HS-27A (cell line): ENCODE results near the gene JARID2.
A peak's percentile ranks its signal among the peaks of the same experiment; 100 is the strongest.

Experiments used
- DNase-seq: peaks from one replicate; pipeline ENCODE4 v3.0.0-alpha.2; 2012; ENCODE audit warnings: low read depth, missing footprints

The JARID2 gene

GRCh38 chr6:15245361-15246216 is at the start of gene JARID2:
TSS of gene JARID2 (plus strand) at chr6:15246069. CDS start at chr6:15246540, 471 bp downstream.
- DNase-seq = peak; percentile 96

GRCh38 chr6:15200087-15200486 is 45.8 kb upstream of the JARID2 start:
- no peak for DNase-seq

GRCh38 chr6:15205321-15205720 is 40.5 kb upstream of the JARID2 start:
- no peak for DNase-seq

DNA sequence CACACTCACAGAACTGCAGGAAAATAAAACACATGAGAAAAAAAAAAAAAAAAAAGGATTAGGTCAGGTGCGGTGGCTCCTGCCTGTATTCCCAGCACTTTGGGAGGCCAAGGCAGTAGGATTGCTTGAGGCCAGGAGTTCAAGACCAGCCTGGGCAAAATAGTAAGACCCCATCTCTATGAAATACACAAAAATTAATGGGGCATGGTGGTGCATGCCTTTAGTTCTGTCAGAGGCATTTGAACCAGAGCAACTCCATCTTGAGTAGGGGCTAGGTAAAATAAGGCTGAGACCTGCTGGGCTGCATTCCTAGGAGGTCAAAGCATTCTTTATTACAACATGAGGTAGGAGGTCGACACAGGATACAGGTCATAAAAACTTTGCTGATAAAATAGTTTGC is 39.0 kb upstream of the JARID2 start:
- DNase-seq = no peak

- DNase-seq = no peak
These were observed 37.9 kb upstream of the JARID2 start for GRCh38 chr6:15207923-15208322.

DNA sequence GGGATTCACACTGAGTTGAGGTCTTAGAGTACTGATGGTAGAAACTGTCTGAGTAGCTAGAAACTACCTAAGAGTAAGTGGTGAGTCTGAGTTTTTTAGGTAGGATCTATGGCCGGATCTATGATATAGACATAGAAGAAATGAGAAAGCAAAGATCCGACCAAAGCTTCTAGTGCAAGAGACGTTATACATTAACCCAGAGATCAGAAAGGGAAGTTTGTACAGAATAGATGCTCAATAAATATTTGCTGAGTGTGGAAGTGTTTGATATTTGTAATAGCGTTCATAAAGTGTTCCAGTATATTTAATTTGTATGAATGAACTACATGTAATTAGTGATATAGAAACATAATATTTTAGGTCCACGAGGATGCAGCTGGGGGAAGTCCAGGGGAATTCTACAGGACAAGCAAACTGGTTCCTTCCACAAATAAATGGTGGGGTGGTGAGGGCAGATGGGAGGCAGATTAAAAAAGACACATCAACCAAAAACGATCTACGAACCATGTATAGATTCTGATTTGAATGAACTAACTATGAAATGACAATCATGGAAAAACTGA is 31.9 kb upstream of the JARID2 start:
- no peak for DNase-seq

GRCh38 chr6:15218401-15218800 is 27.5 kb upstream of the JARID2 start:
- no peak for DNase-seq

- no peak for DNase-seq
These were observed 25.8 kb upstream of the JARID2 start for GRCh38 chr6:15220062-15220461.

DNA sequence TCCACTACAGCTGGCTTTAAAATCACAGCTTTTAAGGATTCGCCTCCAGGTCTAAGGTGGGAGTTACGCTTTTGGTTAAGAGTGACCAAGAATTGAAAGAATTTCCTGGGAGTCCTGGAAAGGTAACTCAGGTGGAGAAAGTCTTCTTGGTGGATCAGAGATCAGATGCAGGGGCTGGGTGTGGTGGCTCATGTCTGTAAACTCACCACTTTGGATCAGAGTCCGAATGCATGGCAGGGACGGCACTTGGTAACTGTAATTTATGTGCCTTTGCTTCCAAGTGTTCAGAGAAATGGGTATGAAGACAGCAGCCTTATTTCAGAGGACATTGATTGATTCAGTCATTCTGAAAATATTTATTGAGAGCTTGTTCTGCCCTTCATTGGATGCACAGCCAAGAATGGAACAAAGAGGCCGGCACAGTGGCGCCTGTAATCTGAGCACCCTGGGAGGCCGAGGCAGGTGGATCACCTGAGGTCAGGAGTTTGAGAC is 18.0 kb upstream of the JARID2 start:
- DNase-seq = no peak

DNA sequence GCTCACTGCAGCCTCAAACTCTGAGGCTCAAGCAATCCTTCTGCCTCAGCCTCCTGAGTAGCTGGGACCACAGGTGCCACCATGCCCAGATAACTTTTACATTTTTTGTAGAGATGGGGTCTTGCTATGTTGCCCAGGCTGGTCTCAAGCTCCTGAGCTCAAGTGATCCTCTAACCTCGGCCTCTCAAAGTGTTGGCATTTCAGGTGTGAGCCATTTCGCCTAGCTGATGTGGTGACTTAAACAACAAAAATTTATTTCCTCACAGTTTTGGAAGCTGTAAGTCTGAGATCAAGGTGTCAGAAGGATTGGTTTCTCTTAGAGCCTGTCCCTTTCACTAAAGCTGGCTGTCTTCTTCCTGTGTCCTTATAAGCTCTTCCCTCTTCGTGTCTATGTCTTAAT is 15.0 kb upstream of the JARID2 start:
- no peak for DNase-seq

DNA sequence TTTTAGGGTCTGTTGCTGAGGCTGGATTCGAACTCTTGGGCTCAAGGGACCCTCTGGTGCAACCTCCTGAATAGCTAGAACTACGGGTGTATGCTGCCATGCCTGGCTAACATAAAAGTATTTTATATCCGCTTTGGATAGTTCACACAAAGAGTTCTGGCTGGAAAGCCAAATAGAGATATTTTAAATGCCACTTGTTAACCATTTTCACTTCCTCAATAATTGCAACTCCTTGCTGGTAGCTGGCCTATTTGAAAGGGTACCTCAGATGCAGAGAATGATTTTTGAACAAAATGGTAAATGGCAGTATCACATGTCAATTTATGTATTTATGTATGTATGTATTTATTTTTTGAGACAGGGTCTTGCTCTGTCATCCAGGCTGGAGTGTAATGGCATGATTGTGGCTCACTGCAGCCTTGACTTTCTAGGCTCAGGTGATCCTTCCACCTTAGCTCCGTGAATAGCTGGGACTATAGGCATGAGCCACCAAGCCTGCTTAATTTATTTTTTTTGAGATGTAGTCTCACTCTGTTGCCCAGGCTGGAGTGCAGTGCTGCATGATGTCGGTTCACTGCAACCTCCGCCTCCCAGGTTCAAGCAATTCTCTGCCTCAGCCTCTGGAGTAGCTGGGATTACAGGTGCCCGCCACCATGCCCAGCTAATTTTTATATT is 12.9 kb upstream of the JARID2 start:
- DNase-seq = no peak

- DNase-seq = no peak
These were observed 11.7 kb upstream of the JARID2 start for GRCh38 chr6:15234068-15234758.

GRCh38 chr6:15239616-15240364 is 6.1 kb upstream of the JARID2 start:
- no peak for DNase-seq

GRCh38 chr6:15242503-15242902 is 3.4 kb upstream of the JARID2 start:
- no peak for DNase-seq

DNA sequence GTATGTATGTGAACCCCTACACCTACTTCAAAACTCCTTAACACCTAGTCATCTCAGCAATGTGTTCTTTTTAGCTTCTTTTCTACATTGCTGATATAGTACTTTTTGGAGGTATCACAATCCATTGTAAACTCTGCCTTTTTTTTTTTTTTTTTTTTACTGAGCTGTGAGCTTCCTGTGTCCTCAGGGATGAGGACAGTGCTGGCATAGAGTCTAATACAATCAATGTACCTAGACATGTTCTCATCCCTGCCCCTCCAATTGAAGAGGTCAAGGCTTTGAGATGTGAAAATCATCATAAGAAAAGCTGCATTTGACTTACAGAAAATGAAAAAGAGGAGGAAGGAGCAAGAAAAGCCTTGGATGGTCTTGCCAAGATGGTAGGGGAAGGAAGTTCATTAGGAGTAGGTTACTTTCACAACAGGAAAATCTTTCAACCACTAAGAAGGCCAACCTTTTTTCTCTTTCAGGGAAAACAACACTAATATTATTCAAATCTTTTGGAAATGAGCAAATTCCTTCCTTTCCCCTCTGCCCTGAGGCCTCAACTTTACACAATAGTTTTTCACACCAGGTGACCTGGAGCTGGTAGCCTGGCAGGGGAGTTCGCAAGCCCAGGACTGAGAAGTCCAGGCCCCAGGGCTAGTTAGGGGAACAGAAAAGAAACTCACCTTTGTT is 2.8 kb upstream of the JARID2 start:
- no peak for DNase-seq

- DNase-seq = no peak
These were observed 1.8 kb upstream of the JARID2 start for GRCh38 chr6:15243910-15244619.

DNA sequence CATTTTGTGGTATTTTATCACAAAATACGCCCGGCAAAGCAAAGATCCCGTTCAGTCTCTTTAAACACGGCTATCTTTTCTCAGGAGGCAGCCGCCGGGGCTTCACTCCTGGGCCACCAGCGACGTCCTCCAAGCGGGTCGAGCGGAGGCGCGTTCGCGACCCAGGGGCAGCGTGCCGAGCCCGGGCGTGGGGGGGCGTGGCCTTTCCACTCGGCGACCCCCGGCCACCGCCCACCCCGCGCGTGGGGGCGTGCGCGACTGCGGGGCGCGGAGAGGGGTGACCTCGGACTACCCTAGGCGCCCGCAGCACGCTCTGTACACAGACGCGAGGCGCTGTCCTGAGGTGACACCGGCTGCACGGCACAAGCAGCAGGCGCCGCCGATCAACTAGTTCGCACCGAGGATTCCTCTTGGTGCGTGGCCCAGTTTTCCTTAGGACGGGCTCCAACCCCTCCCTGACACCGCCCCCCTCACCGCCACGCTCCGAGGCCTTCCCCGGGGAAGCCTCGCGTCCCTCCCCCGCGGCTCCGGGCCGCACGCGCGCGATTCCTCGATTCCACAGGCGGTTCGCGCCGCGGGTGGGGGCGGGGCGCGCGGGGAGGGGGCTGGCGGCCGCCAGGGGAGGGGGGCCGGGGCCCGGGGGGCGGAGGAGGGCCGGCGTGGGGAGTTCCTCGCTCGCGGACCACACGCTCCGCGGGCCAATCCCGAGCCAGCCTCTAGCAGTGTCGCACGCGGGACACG is 1.1 kb upstream of the JARID2 start:
- no peak for DNase-seq

DNA sequence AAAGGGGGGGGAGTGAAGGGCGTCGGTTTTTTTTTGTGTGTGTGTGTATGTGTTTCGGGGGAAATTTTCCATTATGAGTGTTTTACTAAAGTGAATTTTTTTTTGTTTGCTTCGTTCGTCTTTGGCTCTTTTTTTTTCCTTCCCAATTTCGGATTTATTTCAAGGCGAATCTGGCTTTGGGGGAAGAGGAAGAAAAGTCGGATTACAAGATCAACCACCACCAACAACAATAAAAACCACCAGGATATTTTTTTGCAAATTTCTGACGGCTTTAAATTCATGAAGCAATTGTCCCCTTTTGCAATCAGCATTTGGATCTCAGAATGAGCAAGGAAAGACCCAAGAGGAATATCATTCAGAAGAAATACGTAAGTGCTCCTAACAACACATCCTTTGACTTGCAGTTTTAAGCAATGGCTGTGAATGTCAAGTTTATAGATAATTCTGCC is 372 bp downstream of the JARID2 start:
- no peak for DNase-seq

DNA sequence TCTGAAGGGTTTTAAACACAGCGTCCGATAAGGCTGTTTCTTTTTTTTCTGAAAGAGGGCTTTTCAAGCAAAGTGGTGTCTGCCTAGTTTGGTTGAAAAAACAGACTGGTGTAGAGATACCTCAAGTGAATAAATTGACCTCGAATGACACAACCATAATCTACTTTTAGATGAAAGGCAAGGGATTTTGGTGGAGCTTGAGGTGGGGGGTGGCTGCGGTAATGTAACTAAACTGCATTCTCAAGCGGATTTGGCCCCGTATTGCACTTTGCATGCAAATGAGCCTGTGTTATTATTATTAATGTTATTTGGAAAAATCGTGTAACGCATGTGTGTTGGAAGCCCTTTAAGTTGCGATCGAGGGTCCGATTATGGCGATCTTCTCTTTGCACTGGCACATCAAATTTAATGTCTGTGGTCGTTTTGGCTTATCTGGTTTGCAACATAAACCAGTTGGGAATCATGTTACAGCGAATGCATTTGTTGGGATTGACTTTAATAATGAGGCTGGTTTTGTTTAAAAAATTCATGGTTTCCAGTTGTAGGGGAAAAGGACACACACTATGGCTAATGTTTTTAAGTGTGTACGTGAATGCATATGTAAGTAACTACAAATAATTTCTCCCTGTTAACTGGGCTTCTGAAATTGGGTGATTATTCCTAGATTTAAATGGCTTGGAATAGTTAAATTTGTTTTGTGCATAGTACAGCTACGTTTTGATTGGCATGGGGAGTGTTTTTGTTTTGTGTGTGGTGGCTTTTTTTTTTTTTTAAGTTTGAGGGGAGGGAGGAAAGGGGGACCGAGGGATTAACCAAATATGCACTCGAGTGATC is 1.0 kb downstream of the JARID2 start:
- DNase-seq = no peak
